ENCODE results near the gene FYCO1.

DNA sequence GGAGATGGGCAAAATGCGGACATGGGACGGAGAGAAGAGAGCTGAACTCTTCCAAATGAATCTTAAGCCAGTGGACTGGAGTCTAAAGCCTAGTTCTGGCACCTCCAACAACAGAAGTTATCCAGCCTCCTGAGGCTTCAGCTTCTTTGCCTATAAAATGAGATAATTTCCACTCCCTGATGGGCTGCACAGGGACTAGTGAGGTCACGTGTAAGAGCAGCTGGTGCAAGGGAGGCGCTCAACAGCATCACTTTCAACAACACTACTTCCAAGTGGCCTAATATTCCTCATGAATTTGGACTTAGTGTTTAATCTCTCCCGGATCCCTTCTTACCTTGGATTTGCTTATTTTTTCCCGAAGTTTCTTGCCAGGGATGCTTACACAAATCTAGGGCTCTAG, 43.7 kb downstream of the FYCO1 start:
- TF ChIP-seq, protein P1, sequence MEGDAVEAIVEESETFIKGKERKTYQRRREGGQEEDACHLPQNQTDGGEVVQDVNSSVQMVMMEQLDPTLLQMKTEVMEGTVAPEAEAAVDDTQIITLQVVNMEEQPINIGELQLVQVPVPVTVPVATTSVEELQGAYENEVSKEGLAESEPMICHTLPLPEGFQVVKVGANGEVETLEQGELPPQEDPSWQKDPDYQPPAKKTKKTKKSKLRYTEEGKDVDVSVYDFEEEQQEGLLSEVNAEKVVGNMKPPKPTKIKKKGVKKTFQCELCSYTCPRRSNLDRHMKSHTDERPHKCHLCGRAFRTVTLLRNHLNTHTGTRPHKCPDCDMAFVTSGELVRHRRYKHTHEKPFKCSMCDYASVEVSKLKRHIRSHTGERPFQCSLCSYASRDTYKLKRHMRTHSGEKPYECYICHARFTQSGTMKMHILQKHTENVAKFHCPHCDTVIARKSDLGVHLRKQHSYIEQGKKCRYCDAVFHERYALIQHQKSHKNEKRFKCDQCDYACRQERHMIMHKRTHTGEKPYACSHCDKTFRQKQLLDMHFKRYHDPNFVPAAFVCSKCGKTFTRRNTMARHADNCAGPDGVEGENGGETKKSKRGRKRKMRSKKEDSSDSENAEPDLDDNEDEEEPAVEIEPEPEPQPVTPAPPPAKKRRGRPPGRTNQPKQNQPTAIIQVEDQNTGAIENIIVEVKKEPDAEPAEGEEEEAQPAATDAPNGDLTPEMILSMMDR (IDR thresholded peaks at IDR 0.05) = no peak
- no peak for TF ChIP-seq POLR2A (IDR thresholded peaks at IDR 0.05)

Data from Peyer's patch (tissue), 4 donors.